ENCODE measurements around the gene IFNW1. TPM values are rescaled to one million over a fixed set of nuclear protein-coding genes. Genes with fewer than 3 reads are reported as not detected.

Gene IFNW1
- total RNA-seq, 6 experiments from 2014 or later = not detected

GRCh38 chr9:21165516-21165915 lies 23.9 kb upstream of the IFNW1 start:
- H3K4me3 Mint-ChIP-seq = no peak overlapping the region
- no peaks in the 10 kb centered on the region for H3K4me1 Mint-ChIP-seq (ENCODE audit: low read depth)
- no peak for TF ChIP-seq CTCF (IDR thresholded peaks at IDR 0.05)
- H3K27me3 Mint-ChIP-seq (ENCODE audit: insufficient read depth) = peaks cover 5% of the 10 kb centered on the region
- H3K36me3 Mint-ChIP-seq (ENCODE audit: low read depth) = no peaks in the 10 kb centered on the region
- H3K27ac Mint-ChIP-seq = no peak overlapping the region
- no peaks in the 10 kb centered on the region for H3K9me3 Mint-ChIP-seq
- no peak for DNase-seq

DNA sequence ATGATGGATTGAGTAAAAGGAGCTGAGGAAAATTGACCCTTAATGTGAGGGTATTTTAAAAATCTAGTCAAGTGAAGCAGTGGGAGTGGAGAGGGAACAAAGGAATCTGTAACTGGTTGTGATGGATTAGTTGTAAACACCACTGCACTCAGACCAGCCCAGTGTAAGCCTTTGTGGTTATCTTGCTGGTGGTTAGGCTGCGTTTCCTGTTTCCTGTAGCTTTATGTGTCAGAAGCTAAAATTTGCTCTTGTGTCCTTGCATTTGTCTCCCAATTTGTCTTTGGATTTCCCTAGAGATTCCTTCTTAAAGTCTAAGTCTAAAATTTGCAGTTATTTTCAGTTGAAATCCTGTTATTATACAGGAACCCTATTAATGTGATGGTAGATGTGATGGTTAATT lies 18.5 kb upstream of the IFNW1 start:
- no peak for DNase-seq
- TF ChIP-seq CTCF (IDR thresholded peaks at IDR 0.05) = no peak
- peaks cover 4% of the 10 kb centered on the region for H3K27me3 Mint-ChIP-seq (ENCODE audit: insufficient read depth)
- no peaks in the 10 kb centered on the region for H3K9me3 Mint-ChIP-seq
- H3K4me3 Mint-ChIP-seq = no peak overlapping the region
- no peaks in the 10 kb centered on the region for H3K36me3 Mint-ChIP-seq (ENCODE audit: low read depth)
- no peak overlapping the region for H3K27ac Mint-ChIP-seq
- H3K4me1 Mint-ChIP-seq (ENCODE audit: low read depth) = peaks cover 3% of the 10 kb centered on the region; the same call in 1 of the 2 replicates

DNA sequence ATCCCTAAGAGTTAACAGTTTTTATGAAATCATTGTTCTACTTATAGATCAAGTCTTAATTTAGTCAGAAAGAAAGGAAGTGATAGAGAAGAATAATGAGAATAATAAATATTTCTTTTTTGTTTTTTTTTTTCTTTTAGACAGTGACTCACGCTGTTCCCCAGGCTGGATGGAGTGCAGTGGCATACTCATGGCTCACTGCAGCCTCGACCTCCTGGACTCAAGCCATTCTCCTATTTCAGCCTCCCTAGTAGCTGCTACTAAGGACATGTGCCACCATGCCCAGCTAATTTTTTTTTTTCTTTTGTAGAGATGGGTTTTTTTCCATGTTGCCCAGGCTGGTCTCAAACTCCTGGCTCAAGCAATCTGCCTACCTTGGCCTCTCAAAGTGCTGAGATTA lies 13.9 kb upstream of the IFNW1 start:
- no peak for DNase-seq
- TF ChIP-seq CTCF (IDR thresholded peaks at IDR 0.05) = no peak
- no peaks in the 10 kb centered on the region for H3K36me3 Mint-ChIP-seq (ENCODE audit: low read depth)
- peaks cover 10% of the 10 kb centered on the region; the same call in 1 of the 2 replicates for H3K4me1 Mint-ChIP-seq (ENCODE audit: low read depth)
- H3K27ac Mint-ChIP-seq = no peak overlapping the region
- H3K9me3 Mint-ChIP-seq = no peaks in the 10 kb centered on the region
- peak overlapping the region; percentile 48; the same call in 1 of the 2 replicates for H3K4me3 Mint-ChIP-seq
- no peaks in the 10 kb centered on the region; the same call in 1 of the 2 replicates for H3K27me3 Mint-ChIP-seq (ENCODE audit: insufficient read depth)

DNA sequence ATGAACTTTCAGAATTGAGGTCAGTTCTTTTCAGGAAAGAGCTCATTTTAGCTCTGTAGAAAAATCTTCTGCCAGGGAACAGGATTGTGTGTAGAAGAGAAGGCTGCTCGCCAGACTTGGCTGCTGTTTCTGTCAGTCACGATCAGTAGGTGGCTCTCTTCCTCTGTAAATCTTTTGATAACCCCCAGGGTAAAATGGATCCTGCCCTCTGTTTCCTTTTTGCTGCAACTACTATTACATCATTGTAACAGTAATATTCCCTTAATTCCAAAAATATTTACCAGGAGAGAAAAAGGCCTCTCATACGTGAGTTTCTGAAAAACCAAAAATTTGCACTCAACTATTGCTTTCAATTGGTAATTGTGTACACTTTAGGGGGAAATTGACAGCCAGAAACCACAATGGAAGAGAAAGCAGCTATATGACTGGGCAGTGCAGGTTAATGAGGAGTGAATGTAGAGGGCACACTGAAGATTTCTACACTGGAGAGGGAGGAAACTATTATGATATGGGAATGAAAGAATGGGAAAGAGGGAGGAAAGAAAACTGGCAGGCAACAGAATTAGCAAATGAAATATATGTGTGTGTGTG lies 12.5 kb upstream of the IFNW1 start:
- Mint-ChIP-seq H3K9me3 (no peaks in the 10 kb centered on the region), H3K4me3 (no peak overlapping the region), H3K4me1 (ENCODE audit: low read depth) (peaks cover 10% of the 10 kb centered on the region; the same call in 1 of the 2 replicates), H3K27ac (no peak overlapping the region), H3K27me3 (ENCODE audit: insufficient read depth) (peaks cover 4% of the 10 kb centered on the region), H3K36me3 (ENCODE audit: low read depth) (no peaks in the 10 kb centered on the region)
- peak; percentile 28; the same call in 1 of the 2 replicates for TF ChIP-seq CTCF (IDR thresholded peaks at IDR 0.05)
- no peak for DNase-seq

DNA sequence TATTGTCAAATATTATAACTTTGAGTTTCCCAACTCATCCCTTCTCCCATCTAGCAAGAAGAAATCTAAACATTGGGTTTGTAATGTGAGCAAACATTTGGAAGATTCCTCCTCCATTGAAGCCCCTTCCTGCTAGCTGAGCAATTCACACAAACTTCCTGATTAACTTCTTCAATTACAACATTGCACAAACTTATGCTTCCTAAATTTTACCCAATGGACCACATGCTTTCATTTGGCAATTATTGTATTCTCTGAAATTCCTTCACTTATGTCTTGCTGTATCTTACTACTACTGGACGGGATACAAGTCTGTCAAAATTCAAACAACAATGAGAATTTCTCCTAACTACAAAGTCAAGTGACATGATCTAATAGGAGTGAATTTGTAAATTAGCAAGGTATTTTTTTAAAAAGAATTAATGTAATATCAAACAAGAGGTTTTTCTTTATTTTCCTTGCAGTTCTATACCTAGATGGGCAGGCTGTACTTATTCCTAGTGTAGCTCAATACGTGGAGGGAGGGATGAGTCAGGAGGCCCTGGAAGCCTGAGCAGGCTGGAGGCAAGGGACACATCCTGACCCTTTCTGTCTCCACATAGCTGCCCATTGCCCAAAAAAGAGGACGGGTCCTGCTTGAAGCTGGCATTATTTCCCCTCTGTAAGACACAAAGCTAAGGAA lies 11.8 kb upstream of the IFNW1 start:
- peaks cover 4% of the 10 kb centered on the region for H3K27me3 Mint-ChIP-seq (ENCODE audit: insufficient read depth)
- peaks cover 10% of the 10 kb centered on the region; the same call in 1 of the 2 replicates for H3K4me1 Mint-ChIP-seq (ENCODE audit: low read depth)
- H3K4me3 Mint-ChIP-seq = no peak overlapping the region
- no peak for TF ChIP-seq CTCF (IDR thresholded peaks at IDR 0.05)
- DNase-seq = no peak
- H3K36me3 Mint-ChIP-seq (ENCODE audit: low read depth) = no peaks in the 10 kb centered on the region
- no peak overlapping the region for H3K27ac Mint-ChIP-seq
- H3K9me3 Mint-ChIP-seq = no peaks in the 10 kb centered on the region

All from HFFc6 (cell line).